Stimulated activated CD4-positive, alpha-beta T cell treated with anti-CD3 and anti-CD28 coated beads, Interleukin-15, amount 100 ng/mL, for 48 hours (primary cell): Measurements from ENCODE around the gene GH1.

ENCODE experiments used
- DNase-seq, 2 donors: peaks; one replicate each; pipeline ENCODE4 v3.0.0-alpha.2; 2020; ENCODE audit warnings: low read depth in 2 of 2

GH1 gene

DNA sequence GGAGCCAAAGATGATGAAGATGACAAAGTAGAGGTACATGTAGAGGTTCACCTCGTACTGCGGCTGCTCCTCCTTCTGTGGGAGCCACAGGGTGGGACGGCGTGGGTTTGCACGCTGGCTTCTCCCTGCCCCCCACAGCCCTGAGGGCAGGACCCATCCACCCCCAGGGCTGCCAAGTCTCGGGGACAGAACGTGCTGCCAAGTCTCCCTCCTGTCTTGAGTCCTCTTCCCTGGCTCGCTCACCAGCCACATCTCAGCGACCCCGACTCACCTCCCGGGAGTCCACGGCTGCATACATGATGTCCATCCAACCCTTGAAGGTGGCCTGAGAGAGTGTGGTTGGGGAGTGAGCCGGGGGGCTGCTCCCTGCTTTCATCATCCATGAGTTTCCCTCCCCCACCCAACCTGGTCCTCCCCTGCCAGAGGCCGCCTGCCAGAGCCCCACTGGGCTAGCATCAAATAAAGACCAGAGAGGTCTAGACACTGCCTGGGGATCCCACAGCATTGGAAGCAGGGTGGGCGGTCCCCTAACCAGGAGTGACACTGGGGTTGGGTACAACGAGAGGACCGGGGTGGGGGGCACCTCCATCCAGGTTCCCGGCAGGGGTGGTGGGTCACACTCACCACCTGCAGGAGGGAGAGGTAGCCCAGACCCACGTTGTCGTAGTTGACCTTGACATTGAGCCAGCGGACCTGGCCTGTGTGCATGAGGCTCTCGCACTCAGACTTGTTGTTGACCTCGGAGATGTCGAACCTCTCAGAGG lies 26.3 kb upstream of the GH1 start:
- DNase-seq: no peak

DNA sequence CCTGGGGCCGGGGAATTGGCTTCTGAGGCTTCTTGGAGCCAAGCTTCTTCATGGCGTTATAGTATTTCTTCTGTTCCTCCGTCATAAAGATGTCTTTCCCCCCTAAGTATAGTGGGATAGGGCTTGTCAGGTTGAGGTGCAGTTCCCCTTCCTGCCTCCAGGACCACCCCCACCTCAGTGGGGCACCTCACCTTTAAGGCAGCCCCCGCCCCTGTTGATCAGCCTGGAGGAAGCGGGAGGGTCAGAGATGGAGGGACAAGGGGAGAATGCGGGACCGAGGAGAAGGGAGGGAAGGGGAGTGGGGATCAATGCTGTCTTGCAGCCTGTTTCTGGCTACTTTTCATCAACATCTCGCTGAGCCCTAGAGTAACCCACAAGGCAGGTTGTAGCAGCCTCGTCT lies 25.1 kb upstream of the GH1 start:
- DNase-seq: no peak

DNA sequence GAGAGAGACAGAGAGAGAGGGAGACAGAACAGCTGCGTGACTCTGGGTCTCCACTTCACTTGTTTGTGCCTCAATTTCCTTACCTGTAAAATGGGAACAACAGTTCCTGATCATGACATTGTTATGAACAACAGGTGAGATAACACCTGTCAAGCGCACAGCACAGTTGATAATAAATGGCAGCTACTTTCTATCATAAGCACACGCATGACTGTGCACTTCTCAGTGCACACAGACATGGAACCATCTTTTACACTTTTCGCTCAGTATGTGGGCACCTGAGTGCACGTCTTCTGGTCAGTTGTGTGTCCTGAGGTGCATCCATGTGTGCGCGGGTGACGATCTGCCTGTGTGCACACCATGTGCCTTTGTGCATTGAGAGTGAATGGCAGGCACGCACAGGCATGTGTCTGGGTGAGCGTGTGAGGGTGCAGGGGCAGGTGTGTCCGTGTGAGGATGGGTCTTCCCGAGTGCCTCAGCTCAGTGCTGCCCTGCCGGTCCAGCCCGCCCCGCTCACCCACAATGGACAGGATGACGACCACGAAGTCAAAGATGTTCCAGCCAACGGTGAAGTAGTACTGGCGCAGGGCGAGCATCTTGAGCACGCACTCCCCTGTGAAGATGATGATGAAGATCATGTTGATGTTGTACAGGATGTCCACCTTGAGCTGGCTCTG lies 23.8 kb upstream of the GH1 start:
- DNase-seq: no peak

DNA sequence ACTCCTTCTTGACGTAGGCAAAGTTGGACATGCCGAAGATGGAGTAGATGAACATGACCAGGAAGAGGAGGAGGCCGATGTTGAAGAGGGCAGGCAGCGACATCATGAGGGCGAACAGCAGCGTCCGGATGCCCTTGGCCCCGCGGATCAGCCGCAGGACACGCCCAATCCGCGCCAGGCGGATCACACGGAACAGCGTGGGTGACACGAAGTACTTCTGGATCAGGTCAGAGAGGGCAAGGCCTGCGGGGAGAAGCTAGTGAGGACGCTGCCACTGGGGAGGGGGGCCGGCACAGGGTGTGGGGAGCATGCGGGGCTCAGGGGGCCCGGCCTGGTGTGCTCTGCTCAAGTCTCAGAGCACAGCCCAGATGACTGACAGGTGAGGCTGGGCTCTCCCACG lies 23.1 kb upstream of the GH1 start:
- DNase-seq: no peak

DNA sequence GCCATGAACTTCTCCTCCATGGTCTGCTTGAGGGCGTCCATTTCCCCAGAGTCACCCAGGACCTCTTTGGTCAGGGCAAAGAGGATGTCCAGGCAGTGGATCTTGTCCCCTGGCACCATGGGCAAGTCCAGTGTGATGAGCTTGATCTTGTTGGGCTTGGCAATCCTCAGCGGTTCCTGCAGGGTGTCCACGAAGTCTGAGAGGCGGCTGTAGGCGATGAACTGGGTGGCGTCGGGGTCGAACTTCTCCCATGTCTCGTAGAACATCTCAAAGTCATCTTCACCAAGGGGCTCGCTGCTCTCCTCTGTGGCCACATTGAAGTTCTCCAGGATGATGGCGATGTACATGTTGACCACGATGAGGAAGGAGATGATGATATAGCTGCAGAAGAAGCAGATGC lies 22.5 kb upstream of the GH1 start:
- DNase-seq: no peak

DNA sequence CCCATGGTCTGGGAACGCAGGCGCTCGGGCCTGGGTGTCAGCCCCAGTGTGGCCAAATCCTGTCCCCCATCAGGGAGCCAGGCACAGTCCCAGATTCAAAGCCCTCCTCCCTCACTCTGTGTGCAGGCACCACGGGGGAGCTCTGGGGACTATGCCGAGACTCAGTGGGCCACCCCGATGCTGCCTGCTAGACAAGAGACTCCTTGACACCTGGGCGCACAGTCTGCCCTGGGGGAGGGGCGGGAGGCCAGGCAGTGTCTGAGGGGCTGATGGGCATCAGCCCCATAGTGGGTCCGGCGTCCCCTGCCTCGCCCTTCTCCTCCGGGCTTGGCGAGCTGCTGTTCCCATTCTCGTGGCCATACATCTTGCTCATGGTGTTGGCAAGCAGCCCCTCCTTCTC lies 21.9 kb upstream of the GH1 start:
- no peak for DNase-seq

DNA sequence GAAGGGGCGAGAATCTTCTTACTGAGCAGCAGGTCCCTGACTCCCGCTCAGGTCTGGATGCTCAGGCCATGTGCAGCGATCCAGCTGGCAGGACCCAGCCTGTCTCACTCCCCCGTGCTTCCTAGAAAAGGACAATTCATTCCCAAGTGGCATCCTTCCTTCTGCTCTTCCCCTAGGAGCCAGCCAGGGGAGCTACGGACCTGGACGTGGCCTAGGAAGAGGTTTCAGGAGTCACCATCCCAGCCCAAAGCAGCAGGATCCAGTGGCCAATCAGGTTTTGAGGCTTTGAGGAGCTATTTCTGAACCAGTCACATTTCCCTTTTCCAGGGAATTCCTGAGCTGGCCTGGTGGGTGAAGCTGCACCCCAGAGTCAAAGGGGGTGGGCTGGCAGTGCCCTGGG lies 21.2 kb upstream of the GH1 start:
- no peak for DNase-seq

DNA sequence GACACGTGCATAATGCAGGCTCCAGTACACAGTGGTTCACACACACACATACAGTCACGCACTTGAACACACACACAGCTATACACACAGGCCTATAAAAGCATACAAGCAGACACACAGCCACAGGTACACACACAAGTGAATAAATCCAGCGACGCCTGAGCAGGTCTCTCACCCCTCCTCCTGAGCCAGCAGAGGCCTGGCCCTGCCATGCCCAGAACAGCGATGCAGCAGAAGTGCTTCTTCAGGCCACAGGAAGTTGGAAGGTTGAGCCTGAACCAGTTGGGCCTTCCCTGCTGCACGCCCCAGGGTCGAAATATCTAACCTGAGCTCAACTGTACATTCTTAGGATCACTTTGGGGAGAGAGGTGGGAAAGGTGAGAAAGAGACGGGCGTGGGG lies 20.8 kb upstream of the GH1 start:
- no peak for DNase-seq

DNA sequence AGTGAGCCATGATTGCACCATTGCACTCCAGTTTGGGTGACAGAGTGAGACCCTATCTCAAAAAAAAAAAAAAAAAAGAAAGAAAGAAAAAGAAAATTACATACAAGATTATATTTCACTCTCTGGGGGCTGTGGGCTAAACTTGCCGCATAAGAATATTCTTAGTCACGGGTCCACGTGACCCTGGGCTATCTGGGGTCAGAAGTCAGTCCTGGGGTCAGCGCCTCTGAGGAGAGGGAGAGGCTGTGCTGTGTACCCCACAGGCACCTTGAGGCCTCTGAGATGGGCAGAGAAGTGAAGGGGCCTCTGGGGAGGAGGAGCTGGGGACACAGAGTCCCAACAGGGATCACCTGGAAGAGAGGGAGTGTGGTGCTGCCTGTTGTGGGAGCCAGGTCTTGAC lies 19.3 kb upstream of the GH1 start:
- DNase-seq: no peak

DNA sequence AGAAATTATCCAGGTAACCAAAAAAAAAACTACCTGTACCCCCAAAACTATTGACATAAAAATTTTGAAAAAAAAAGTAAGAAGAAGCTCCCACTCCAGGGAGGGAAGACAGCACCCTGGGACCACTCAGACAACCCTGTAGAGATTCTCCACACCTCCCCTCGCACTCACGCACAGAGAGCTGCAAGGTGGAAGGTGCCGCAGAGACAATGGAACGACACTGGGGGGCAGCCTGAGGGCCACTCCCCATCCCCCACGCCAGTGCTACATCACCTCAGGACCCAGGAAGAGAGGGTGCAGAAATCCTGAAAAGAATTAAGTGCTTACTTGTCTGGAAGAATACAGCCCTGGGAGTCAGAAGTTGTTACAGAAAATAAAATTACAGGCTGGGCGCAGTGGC lies 18.7 kb upstream of the GH1 start:
- no peak for DNase-seq

DNA sequence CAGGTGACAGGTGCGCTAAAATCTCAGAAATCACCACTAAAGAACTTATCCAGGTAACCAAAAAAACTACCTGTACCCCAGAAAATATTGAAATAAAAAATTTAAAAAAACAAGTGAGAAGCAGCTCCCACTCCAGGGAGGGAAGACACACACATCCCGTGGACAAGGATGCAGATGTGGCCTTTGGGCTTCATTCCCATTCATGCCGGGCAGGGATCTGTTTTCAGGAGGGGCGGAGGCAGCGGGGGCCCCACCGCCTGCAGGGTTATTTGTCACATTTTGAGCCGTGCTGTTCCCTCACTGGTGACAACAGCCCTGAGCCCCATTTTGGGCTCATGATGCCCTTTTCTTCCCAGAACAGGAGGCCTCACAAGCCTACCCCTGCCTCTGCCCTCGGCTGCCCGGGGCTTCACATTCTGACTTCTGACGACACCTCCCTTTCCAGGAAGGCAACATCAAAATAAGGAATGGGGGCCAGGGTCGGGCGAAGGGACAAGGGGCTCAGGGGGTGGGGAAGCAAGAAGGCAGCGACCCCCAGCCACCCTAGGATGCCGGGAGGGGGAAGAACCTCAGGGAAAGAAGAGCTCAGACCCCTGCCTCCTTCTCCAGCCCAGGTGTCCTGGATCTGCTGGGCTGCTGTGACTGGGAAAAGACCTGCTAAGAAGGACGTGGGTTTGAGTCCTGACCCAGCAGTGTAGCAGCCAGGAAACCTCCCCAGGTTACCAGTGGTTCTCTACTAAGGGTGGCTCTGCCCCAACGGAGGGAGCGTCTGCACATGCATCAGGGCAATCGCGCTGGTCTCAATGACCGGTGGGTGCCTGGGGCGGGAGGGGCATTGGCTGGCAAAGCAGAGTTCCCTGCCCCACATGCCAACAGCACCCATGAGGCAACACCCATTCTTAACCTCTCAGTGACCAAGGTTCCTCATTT lies 15.8 kb upstream of the GH1 start:
- no peak for DNase-seq

DNA sequence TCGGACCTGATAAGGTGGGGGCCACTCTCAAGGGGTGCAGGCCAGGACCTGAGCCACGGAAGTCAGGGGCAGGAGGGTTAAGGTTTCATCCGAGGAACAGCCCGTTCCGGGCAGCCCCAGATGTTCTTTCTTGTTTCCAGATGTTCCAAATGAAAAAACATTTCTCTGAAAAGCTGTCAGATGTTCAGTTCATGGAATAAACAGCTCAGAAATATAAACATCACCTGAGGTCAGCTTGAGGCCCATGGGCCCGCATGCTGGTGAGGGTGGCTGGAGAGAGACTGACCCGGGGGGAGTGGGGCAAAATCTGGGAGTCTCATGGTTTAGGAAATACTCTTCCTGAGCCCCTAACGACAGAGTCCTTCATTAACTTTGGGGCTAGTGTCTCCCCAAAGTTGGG lies 15.0 kb upstream of the GH1 start:
- DNase-seq: no peak

DNA sequence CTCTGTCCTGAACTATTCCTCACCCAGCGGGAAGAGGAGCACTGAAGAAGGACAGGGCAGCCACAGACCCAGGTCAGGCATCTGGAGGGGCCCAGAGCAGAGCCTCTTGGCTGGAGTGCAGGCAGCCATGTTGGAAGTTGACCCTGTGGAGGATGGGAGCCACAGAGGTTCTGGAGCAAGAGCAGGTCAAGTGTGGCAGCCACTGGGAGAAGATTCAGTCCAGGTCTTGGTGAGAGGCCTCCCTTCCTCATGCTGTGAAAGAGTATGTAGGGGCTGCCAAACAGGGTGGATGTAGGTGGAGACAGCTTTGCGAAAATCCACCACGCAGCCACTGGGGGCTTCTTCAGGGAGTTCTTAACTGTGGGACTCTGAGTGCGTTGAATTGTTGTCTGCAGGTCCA lies 14.1 kb upstream of the GH1 start:
- DNase-seq: no peak

DNA sequence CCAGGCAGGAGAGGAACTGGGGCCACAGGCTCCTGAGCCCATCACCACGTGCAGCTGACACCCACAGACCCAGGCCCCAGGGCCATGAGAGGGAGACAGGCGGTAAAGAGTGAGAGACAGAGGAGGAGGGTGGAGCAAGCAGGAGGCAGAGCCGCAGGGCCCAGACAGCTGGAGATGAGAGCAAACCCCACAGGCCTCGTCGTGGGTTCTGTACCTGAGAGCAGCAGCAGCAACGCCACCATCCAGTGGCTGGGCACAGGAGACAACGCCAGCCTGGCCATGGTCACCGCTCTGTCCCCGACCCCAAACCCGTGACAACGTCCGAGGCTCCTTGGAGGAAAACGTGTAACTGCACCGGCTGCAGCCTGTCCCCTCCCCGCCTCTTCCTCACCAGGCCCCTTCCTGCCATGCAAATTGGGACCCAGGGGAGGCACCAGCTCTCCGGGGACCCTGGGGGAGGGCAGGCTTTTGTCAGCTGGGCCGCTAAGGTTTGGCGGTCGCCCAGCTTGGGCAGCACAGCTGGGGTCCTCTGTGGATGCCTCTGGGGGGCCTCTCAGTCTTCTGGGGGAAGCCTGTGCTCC lies 13.4 kb upstream of the GH1 start, which contains the start of gene CD79B:
Gene CD79B (minus strand): TSS at position 351 of the 581 bp plus-strand sequence. CDS start 70 bp downstream, at position 281.
- DNase-seq: peak in 1 of 2 donors; percentile 35

DNA sequence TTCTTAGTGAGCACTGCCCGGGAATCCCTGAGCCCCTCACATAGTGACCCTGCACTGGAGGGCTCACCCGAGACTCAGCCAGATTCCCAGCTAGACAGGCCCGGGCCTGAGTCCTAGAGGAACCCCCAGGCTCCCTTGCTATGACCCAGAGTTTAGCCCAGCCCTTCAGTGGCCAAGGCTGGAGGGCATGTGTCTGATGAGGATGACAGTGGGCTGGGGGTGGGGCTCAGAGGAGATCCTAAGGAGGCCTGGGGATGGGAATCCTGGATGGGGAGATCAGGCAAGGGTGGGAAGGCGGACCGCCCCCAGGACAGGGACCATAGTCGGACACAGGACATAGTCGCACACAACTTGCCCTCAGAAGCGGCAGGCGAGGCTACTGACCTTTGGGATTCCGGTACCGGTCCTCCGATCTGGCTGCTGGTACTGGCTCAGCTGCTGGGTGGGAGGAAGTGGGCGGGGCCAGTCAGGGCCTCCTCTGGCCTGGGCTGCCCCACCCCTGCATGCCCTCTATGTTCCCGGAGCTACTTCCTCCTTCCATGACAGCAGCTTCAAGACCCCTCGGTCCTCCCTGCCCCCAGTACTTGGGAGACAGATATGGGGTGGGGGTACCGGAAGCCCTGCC lies 12.4 kb upstream of the GH1 start:
- peak in 1 of 2 donors; percentile 41 for DNase-seq

DNA sequence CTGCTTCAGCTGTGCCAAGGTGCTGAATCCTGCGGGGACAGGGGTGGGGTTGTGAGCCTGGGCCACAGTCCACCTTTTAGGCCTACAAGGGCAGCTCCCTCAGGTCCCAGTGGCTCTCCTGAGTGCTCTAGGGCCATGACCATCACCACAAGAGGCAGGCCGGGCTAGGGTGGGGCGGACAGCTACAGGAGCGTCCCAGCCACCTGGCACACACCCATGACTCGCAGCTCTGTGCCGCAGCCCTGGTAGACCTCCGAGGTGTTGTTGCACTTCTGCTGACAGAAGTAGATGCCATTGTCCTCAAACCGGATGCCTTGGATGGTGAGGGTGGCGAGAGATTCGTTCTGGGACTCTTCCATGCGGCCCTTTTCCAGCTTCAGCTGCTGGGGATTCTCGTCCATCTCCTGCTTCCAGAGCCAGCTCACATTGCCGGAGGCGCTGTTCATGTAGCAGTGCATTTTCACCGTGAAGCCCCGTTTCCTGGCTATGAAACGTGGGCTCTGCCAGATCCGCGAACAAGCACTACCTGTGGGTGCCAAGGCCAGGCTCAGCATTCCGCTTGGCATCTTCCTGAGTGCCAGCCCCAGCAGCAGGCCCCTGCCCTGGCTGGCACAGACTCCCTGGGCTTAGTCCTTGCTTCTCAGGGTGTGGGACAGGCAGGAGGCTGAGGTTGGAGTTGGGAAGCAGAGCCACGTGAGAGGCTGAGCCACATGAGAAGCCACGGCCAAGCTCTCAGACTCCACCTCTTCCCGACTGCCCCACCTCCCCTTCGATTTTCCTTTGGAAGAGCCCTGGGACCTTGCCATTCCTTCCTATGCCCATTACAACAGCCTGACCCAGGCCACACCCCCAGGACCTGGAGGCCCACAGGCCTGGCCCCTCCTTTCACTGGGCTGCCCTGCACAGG lies 11.5 kb upstream of the GH1 start:
- DNase-seq: no peak

DNA sequence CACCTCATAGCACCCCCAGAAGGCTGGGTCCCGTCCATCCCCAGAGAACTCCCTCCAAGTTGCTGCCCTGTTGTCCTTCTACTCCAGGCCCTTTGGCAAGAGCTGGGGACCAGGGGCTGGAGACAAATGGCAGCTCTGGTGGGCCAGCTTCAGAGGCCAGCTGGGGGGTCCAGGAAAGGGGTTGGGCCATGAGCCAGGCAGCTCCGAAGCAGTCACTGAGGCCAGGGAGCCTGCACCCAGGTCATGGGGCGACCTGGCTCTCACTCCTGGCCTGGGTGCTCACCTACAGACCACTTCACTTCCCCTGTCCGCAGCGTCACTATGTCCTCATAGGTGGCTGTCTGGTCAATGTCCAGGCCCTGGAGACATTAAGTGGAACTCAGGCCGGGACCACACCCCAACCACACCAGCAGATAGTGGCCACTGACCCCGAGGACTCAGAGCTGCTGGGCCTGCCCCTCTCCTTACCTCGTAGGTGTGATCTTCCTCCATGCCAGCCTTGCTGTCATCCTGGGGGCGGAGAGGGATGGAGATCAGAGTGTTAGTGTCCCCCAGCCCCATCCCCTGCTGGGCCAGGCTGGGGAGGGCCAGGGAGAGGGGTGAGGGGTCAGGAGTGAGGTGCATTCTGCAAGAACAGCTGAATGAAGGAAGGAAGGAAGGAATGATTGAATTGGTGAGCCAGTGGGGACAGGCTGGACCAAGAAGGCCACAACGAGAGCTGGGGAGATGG lies 10.5 kb upstream of the GH1 start:
- DNase-seq: no peak

DNA sequence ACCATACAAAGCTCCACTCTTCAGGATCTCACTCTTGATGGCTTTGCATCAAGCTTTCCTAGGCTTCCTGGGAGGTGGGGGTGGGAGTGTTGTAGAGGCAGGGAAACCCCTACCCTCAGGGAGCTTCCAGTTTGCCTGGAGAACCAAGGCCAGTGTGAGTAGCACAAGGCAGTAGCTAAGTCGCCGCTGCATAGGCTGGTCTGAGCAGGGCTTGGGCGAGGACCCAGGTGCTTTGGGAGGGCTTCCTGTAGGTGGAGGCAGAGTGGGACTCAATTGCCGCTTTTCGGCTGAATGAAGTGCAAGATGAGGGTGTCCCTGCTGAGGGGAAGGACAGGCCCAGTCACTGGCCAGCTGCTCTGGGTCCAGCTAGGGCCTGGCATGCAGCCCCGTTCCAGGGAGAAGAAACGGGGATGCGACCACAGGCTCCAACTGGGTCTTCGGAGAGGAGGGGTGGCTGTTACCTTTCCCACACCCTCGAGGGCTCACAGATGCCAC lies 9.6 kb upstream of the GH1 start:
- no peak for DNase-seq

DNA sequence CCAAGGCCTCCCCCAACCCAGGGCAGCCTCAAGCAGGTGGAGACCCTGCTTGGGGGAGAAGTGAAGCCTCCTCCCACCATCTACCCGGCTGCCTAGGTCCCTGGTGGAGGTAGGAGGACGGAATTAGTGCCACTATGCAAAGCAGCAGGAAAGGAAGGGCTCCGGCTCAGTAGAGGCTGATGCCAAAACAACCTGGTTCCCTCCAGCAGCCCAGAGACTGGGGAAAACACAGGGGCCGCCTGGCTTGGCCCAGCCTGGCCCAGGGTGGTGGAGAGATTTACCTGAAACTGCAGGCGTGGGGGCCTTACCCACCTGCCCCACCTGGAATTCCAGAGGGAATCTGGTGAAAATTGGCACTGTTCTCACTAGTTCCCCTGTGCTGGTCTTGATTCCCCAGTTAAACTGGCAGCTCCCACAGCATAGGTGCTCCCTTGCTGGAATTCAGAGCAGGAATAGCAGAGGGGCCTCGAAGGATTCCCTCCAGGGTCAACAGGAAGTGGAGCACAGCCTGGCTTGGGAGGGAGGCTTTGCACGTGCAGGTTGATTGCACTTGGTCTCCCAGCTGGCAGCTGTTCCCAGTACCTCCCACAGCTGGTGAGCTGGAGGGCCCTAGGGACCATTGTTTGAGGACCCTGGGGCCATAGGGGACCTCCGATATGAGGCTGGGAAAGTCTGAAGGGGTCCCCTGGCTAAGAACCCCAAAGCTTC lies 9.0 kb upstream of the GH1 start:
- no peak for DNase-seq
